Stimulated activated CD4-positive, alpha-beta T cell treated with anti-CD3 and anti-CD28 coated beads, Interleukin-12 subunit alpha, Interleukin-12 subunit beta, amount 100 ng/mL, for 48 hours (primary cell): ENCODE data around the gene PPP2R2B.

ENCODE experiments used
- DNase-seq, 3 donors: peaks; one replicate each; pipeline ENCODE4 v3.0.0-alpha.2; 2020; ENCODE audit warnings: low read depth in 2 of 3, low spot score in 1 of 3

PPP2R2B gene

GRCh38 chr5:146788898-146789297, 89.7 kb downstream of the PPP2R2B start:
- DNase-seq, result no peak

DNA sequence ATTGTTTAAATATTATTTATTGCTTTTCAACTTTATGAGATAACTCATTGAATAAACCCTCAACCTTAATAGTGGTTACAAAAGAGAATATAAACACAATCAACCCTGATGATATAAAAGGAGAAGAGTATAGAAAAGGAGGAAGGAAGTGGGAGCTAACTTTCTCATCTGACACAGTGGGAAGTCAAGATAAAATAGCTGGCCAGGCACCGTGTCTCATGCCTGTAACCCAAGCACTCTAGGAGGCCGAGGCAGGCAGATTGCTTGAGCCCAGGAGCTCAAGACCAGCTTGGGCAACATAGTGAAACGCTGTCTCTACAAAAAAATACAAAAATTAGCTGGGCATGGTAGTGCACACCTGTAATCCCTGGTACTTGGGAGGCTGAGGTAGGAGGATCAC, 93.5 kb downstream of the PPP2R2B start:
- DNase-seq, result no peak

DNA sequence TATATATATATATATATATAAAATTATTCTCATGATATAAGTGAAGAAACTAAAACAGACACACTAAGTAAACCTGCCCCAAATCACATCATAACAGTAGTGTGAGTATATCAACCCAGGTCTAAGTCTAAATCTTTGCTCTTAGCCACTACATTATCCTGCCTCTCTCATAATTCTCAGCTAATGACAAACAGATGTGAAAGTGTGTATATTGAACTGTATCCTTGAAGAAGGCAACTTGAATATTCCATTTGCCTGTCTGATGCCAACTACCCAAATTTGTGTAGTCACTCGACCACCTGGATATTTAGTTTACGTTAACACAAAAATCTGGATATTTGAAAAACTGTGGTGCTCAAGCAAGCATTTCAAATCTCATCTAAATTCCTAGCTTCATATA, 97.4 kb downstream of the PPP2R2B start:
- DNase-seq, result no peak

GRCh38 chr5:146779211-146779869, 99.2 kb downstream of the PPP2R2B start:
- DNase-seq, result no peak

- no peak for DNase-seq
Measured at GRCh38 chr5:146778795-146779194, 99.8 kb downstream of the PPP2R2B start.

GRCh38 chr5:146778261-146778660, 100.3 kb downstream of the PPP2R2B start:
- no peak for DNase-seq

GRCh38 chr5:146772881-146773466, 105.6 kb downstream of the PPP2R2B start:
- DNase-seq, result no peak

DNA sequence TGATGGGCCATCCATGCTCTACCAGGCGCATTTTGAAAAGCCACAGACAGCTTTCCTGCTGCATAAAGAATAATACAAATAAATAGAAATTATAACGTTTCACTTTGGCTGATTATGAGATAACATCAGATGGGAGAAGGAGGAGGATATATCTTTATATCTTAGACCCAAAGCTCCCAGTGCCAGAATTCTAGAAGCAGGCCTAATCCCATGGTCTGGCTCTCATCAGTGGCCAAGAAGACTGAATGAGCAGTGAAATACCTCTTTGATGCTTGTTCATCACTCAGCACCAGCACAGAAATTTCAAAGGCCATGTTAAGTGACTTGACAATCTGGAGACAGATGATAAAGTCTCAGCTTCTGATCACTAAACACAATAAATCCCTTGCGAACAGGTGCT, 107.6 kb downstream of the PPP2R2B start:
- DNase-seq, result no peak

DNA sequence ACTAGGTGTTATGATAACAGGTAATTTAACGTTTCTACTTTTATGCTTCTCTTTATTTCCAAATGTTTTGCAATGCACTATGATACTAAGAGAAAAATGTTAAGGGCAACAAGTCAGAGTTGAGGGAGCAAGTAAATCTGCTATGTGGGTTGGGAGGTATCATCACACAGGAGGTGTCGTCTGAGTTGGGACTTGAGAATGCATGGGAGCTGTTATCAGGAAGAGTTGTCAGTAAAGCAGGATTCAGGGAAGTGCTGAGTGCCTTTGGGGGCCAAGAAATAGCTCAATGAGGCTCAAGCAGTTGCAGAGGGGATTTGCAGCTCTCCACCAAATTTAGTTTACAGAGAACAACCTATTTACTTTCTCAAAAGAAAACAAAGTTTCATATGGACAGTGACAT, 108.0 kb downstream of the PPP2R2B start:
- no peak for DNase-seq

DNA sequence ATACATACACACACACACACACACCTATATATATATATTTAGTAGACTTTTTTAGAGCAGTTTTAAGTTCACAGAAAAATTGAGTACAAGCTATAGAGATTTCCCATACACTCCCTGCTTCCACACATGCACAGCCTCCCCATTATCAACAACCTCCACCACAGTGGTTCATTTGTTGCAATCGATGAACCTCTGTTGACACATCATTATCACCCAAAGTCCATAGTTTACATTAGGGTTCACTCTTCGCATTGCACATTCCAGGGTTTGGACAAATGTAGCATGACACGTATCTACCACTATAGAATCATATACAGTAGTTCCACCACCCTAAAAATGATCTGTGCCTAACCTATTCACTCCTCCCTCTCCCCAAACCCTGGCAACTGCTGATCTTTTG, 111.0 kb downstream of the PPP2R2B start:
- no peak for DNase-seq

GRCh38 chr5:146766013-146766412, 112.5 kb downstream of the PPP2R2B start:
- no peak for DNase-seq

DNA sequence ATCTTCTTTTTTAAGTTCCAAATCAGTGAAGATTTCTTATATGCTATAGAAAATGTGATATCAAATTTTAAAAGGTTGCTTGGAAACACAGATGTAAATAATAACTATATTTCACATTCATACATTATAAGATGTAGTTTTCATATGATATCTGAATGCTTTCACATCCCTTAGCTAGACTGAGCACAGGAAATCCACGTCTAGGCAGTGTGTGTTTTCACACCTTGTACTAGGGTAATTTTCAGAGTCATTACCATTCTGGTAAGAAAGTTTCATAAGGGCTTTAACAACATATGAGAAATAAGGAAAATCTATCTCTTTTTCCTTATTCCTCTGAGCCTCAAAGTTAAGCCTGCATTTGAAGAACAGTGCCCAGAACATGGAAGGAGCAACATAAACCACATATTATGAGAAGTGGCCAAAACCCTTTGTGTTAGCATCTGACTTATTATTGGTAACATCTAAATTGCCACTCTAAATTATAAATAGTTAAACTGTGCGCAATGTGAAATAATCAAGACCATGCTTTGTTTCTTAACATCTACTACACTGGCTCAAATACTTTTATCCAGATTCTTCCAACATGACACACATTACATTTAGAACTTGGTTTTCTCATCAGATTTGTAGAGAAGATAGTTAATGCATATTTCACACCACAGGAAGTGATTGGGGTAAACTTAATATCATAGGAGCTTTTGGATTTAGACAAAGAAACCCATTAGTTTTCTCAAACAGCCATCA, 113.3 kb downstream of the PPP2R2B start:
- DNase-seq, result no peak

DNA sequence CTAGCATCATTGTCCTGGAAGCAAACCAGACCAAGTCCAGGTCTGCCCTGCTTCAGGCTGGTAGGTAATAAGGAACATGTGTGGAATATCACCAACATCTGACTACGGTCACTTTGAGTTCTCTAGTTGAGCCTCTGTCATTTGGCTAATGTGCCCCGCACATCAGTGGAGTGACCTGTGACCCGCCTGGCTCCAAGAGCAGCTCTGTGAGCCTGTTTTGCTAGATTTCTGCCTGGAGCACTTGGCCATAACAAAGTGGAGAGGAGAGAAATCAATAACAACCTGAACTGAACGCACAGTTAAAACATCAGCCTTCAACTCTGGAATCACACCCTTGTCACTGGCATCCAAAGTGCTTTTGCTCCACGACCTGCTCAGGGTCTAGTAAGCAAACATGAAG, 115.7 kb downstream of the PPP2R2B start:
- no peak for DNase-seq

DNA sequence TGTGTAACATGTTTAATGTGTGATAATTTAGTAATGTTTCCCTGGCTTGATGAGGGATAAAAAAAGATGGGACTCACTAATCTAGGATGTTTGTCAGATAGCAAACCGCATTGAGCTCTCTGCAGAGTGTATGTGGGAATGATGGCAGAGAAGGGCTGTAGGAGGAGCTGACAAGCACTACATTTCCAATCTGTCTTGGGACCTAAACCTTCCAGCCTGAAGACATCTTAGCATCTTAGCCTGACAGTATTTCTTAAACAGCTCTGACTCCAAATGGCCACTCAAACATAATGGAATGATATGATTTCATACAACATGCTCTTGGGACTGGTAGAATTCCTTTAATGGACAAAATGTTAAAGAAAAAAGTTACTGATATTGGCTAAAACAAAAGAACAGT, 116.7 kb downstream of the PPP2R2B start:
- DNase-seq, result no peak

DNA sequence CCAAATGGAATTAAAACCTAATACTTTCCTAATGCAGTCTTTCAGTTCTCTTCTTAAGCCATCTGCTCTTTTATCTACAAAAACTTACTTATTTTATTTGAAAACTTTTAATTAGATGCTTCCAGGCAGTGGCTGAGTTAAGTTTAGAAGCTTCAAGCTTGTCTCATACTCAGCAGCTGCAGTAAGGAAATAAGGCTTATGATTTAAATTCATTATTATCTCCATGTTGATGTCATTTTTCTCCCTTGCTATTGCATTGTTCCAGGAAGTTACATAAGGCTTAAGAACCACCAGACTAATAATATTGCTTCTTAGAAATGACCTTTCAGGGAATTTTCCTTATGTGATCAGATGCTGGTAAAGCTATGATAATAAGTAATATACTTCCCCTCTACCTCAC, 119.6 kb downstream of the PPP2R2B start:
- no peak for DNase-seq

GRCh38 chr5:146758076-146758475, 120.5 kb downstream of the PPP2R2B start:
- no peak for DNase-seq

GRCh38 chr5:146756546-146756945, 122.0 kb downstream of the PPP2R2B start:
- DNase-seq, result no peak

DNA sequence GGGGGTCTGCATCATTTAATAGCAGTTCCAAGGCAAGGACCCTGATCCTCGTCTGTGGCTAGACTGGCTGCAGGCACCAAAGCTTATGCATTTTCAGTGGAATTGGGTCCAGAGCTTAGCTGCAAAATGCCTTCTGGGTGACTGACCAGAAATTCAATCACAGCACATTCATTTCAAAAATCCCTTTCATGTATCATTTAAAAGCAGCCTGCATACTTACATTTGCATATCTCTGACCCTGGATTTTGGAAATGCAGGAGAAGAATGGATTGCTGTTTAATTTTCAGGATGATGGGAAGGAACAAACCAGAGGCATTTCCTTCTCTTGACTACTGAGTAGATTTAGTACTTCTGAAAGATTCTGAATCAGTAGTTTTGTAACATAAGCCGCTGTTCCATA, 122.8 kb downstream of the PPP2R2B start:
- no peak for DNase-seq

DNA sequence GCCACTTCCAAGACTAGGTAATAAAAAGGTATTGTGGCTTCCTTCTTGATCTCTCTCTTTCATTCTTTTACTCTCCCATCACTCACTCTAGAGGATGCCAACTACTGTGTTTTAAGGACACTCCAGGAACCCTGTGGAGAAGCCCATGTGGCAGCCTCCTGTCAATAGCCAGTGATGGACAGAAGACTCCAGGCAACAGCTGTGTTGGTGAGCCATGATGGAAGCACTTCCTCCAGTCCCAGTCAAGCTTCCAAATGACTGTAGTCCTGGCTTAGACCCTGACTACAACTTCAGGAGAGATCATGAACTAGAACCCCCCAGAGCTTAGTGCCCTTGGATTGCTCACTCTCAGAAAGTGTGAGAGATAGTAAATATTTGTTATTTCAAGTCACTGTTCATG, 123.9 kb downstream of the PPP2R2B start:
- no peak for DNase-seq

GRCh38 chr5:146753641-146754040, 124.9 kb downstream of the PPP2R2B start:
- DNase-seq, result no peak

DNA sequence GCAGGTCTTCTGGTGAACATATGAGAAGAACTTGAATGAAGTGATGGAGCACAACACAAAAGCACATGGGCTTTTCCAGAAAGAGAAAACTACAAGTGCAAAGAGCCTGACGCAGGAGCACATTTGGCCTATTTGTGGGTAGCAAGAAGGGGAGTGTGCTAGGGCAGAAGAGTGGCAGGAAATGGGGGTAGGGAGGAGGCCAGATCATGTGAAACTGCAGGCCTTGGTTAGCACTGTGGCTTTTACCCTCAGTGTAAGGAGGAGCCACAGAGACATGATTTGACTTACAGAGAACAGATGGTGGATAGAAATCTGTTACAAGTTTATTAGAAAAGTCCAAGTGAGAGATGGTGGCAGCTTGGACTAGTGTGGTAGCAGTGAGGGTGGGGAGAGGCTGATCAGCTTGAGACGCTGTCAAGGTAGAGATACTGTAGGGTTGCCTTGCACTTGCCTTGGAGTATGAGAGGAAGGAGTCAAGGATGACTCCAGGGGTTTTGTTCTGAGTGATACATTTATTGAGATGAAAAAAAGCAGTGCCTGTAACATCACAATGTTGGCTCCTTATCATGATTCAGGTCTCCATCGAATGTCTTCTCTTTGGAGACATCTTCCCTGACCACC, 126.7 kb downstream of the PPP2R2B start:
- peak; percentile 10 to 29 (median 15) for DNase-seq

DNA sequence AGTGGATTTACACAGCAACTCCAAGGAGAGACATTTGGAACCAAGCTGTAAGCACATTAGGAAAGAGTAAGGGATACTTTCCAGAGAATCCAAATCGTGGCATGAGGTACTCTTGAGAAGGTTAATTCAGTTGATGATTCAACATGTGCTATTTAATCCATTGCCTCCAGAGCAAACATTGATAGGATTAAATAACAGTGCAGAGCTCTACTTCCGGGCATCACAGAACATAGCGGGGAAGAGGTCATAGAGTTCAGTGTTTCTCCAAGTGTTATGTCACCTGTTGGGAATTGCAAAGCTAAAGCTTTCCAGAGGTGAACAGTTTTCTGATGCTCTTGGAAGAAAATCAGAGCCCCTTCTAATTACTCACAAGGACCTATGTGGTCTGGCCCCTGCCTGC, 127.5 kb downstream of the PPP2R2B start:
- no peak for DNase-seq
